Posterior cingulate gyrus (tissue), 11 donors: ENCODE results near the gene LTBP2.

Source experiments
- DNase-seq, 10 donors: peaks; one replicate each; pipeline versions ENCODE4 v3.0.0 to v3.0.0-alpha.2; 2020 to 2021; ENCODE audit warnings: mixed read lengths in 3 of 10
- intact Hi-C: fragments of 100-400 bp; cut with DNase I; formaldehyde crosslinking; loops from one replicate; pipeline ENCODE4 v1.15.1; 2023

The LTBP2 gene

DNA sequence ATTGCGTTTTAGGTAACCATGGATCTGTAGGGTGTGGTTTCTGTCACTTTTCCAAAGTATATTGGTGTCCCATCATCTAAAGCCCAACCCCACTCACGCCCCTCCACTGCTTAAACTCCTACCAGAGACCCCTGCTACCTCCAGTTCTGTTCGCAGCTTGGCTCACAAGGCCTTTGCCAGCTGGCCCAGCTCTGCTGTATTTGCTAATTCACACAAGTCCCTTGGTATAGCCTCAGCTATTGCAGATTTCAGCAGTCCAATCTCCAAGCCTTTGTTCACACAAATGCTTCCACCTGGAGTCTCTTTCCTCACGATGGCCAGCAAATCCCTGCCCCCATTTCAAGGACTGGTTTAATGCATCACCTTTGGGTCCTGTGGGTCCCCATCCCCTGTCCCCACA, 94.3 kb downstream of the LTBP2 start:
- intact Hi-C loops: no loop called here
- peak in 2 of 10 donors; percentile 1 to 16 for DNase-seq

DNA sequence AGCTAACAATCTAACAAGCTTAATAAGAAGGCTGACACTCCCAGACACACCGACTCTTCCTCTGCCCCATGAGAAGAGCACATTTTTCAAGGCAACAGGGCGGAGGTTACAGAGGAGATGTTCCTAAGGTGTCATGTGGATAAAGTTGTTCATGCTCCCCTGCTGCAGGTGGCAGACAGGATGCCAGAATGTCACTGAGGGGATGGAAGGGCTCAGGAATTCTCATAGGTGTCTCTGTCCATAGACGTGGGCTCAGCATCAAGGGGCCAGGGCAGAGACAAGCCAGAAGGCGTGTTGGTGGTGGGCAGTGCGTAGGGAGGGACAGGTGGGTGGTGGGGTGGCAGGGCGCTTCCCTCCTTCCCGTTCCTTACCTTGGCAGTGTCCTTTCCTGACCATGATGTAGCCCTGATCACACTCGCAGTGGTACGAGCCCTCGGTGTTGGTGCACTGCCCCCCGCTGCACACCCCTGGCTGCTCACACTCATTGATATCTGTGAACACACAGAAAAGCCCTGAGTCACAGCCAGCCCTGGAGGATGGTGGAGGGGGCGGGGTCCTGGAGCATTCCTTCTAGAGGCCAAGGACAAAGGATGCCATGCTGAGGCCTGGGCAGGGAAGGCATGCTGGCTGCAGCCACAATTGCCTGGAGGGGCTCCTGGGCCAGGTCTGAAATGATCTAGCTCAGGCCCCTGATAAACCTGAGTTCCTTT, 95.4 kb downstream of the LTBP2 start:
- peak in 3 of 10 donors; percentile 5 to 73 (median 48) for DNase-seq
- intact Hi-C loops: no loop called here

DNA sequence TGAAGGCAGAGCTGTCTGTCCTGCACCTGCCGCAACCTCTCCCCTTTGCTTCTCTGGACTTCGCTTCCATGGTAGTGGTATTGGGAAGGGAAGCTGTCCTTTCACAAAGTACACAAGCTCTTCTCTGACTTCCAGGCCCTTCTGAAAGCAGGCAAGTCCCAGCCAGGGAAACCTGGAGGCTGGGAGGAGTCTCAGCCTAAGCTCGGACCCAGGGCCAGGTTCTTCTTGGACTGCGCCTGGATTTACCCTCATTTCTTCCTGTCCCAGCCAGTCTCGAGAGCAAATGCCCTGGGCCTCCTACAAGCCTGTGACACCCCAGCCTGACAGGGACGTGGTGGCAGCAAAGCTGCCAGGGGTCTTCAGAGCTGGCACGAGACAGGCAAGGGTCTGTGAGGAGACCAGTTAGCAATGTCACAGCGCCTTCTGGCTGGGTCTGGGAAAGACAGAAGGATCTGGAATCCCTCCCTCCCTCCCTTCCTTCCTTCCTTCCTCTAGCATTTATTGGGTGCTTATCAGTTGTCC, 96.1 kb downstream of the LTBP2 start:
- DNase-seq: peak in 3 of 10 donors; percentile 13 to 71 (median 19)
- intact Hi-C loops: no loop called here

DNA sequence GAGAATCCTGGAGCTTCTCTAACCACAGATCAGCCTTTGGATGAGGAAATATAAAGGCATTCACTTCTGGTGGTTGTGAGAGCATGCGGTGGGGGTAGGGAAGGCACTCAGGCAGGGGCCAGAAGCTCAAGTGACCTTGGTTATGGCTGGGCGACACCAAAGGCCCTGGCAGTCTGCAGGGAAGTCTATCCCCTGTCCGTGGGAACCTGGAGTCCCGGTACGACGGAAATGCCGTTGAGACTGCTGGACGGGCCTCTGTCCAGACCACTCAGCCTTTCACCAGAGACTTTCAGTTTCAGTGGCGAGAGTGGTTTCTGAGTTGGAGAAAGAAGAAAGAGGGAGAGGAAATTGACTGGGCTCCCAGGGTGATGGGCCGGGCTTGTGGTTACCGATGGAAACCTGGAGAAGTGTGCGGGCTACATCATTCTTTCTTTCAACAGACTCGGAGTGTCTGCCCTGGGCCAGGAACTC, 97.5 kb downstream of the LTBP2 start:
- peak in 1 of 10 donors; percentile 78 for DNase-seq
- intact Hi-C loops: no loop called here

DNA sequence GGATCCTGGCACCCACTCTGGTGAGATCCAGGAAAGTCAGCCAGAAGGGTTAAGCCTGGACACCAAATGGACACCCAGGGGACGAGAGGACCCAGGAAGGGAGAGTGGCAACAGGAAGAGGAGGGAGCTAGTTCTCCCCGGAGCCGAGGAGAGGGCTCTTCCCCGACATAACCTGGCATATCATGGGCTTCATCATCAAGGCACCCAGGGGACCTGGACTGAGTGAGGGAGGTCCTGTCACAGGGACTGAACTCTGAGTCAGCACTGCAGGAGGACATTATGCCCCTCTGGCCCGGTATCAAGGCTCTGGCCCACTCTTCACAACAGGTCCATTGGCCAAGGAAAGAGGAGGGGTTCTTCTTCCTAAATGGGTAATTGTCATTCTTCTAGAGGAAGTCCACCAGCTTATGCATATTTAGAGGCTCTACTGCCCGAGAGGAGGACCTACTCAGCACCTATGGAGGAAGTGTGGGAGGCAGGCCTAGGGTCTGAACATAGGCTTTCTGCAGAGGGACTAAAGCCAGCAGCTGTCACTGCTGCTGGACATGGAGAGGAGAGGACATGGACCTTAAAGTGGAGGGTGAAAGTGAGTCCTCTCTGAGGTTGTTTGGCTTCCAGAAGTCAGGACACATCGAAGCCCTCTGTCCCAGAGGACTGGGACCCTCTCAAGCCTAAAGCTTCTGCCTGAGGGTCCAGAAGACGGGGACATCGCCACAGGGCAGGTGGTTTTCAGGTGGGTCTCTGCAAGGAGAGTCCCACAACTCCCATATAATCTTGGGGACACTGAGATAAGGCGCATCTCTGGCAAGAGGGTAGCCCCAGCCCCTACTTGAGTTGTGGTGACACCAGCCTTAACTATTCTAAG, 99.8 kb downstream of the LTBP2 start:
- peak in 1 of 10 donors; percentile 51 for DNase-seq
- intact Hi-C loops: no loop called here

DNA sequence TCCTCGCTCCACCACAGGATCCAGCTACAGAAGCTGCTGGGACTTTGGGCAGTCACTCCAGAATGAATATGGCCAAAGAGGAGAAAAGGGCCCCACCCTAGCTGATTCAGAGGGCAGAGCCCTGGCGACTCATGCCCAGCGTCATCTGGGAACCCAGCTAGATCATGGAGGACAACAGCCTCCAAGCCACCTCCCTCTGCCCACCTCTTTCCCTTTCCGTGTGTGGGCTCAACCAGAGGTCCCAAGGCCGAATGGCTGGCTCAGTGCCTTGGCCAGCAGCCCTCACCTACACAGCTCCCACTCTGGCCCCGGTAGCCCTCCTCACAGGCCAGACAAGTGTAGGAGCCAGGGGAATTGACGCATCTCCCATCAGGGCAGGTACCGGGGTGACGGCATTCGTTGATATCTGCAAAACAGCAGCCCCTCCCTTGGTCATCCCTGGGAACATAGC, 101.1 kb downstream of the LTBP2 start:
- DNase-seq: peak in 1 of 10 donors; percentile 64

DNA sequence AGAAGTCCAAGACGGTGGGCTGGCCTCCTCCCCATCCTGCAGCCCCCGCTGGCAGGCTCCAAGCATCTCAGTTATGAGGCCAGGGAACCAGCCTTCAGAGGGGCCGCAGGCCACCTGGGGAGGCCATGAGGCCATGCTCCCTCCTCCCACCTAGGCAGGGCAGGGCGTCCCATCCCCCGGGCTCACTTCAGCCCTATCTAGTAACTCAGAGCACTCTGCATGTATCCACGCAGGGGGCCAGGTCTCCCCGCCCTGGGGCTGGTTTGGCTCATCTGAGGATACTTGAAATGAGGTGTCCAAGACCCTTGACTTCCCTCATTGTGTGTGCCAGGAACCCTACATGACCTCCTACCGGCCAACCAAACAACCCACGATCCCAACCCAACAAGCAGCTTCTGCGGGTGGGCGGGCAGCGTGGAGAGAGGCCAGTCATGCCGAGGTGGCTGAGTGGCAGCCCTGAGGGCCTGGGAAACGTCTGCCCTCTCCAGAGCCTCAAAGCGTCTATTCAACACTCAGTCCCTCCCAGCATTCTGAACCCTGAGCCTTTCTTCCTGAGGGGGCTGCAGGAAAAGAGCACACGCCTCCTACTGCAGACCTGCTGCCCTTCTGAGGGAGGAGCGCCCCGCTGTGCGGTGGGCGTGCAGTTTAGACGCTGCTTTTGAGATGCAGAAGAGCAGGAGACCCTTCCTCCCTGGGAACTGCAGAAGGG, 101.7 kb downstream of the LTBP2 start:
- DNase-seq: peak in 1 of 10 donors; percentile 74
- intact Hi-C loops: no loop called here

More for the DNA sequence above, 101.1 kb downstream of the LTBP2 start:
- intact Hi-C loops: no loop called here

DNA sequence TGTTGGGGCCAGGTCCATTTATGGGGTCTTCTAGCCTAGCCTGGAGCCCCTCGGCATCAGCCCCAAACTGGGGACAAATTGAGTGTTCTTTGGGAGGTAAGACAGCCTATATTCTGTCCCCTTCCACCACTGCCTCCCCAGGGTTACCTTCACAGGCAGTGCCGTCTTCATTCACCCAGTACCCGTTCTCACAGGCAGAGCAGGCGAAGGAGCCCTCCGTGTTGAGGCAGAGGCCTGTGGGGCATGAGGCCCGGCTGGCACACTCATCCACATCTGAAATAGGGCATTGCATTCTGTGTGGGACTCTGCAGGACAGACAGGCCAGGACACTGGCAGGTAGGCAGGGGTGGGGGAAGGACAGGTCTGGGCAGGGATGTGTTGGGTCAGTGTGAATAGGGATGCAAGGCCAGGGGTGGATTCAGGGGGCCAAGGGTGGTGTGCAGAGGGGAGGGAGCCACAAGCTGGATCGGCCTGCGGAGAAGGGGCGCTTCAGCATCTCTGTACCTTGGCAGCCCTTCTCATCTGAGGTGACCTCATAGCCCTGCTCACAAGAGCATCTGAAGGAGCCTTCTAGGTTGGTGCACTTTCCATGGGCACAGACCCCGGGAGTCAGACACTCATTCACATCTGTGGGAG, 102.3 kb downstream of the LTBP2 start:
- intact Hi-C loops: no loop called here
- peak in 1 of 10 donors; percentile 50 for DNase-seq

DNA sequence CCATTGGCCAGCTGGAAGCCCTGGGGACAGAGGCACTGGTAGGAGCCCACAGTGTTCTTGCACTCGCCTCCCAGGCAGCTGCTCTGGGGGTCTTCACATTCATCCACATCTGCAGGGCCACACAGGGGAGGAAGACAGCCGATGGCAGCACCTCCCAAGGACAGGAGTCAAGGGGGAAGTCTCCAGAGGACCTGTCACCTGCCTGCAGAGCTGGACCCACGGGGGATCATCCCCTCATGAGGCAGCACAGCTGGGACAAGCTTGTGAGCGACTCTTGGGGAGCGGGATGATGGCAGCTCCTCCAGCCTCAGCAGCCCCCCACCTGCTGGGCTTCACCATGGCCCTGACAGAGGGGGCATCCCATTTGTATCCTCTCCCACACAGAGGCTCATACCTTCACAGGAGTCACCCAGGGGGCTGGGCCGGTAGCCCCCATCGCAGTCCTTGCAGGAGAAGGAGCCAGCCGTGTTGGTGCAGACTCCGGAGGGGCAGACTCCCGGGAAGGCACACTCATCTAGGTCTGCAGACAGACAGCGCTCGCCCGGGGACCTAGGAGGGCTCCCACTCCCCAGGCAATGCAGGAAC, 103.1 kb downstream of the LTBP2 start:
- intact Hi-C loops: no loop called here
- DNase-seq: peak in 1 of 10 donors; percentile 63

DNA sequence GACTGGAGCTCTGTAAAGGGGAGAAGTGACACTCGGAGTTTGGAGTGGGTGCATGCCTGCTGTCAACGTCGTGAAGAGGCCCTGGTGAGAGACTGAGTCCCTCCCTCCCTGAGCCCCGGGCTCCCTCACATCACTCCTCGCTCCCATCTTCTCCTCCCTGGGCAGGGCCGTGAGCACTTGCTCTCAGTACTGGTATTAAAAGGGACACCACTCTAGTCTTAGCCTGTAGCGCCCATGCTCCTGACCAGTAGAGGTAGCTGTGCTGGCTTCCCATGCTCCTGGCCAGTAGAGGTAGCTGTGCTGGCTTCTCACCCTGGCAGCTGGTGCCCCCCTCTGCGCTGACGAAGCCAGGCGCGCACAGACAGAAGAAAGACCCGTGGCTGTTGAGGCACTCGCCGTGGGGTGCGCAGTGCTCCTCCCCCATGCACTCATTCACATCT, 103.7 kb downstream of the LTBP2 start:
- intact Hi-C loops: no loop called here
- DNase-seq: peak in 1 of 10 donors; percentile 29

DNA sequence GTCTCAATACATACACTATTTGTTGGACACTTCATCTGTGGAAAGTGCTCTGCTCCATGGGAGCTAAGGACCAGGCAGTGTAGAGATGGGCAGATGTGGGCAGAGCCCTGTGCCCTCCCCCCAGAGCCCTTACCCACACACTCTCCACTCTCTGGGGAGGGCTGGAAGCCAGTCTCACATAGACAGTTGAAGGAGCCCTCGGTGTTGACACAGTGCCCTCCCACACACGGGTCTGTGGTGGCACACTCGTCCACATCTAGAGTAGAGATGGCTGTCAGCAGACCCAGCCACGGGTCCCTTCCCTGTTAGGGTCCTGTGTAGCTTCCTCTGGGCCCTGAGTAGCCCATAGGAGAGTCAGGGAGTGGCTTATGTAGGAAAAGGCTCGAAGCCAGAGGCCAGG, 104.2 kb downstream of the LTBP2 start:
- DNase-seq: peak in 1 of 10 donors; percentile 47
- intact Hi-C loops: no loop called here

DNA sequence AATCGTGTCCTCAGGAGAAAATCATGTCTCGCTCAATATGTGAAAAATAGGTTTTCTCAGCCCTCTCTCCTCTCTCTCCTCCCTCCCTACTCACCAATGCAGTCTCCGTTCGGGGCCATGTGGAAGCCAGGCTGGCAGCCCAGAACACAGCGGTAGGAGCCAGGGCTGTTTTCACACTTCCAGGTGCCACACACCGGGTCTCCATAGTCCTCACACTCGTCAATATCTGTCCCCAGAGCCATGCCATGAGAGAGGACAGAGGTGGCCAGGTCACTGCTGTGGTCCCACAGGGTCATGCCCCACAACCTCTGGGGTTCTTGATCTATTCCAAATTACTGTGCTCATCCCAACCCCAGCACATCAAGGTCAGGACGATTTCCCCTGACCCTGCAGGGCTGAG, 105.0 kb downstream of the LTBP2 start:
- peak in 1 of 10 donors; percentile 60 for DNase-seq
- intact Hi-C loops: no loop called here

DNA sequence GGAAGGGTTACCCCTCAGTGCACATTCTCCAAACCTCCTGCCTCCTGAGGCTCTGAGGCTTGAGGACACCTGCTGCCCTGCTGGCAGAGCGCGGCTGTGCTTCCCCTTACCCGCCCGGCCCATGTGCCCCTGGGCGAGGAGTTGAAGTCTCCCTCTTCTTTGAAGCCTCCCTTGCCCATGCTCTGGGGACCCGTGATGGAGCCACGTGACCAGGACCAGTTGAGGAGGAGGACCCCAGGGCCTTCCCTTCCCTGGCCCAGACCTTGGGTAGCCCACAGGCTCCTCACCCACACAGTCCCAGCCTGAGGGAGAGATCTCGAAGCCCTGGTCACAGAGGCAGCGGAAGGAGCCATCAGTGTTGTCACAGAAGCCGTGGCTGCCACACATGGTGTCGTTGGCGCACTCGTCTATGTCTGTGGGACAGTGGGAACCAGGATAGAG, 105.6 kb downstream of the LTBP2 start:
- peak in 1 of 10 donors; percentile 67 for DNase-seq
- intact Hi-C loops: no loop called here

DNA sequence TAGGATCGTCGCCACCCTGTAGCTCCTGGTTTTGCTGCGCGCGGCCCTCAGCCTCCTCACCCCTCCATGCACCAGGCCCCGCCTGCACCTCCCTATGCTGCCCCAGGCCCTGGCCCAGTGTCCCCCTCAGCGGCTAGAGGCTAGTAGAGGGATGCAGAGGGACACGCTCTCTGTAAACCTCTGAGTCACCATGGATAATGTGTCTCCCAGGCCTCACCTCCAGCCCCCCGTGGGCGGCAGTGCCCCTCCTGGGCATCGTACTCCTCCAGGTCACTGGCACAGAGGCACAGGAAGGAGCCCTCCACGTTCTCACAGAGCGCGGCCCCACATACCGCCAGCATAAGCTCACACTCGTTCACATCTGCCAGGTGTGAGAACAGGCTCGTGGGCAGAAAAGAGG, 106.2 kb downstream of the LTBP2 start:
- intact Hi-C loops: no loop called here
- DNase-seq: peak in 1 of 10 donors; percentile 80

DNA sequence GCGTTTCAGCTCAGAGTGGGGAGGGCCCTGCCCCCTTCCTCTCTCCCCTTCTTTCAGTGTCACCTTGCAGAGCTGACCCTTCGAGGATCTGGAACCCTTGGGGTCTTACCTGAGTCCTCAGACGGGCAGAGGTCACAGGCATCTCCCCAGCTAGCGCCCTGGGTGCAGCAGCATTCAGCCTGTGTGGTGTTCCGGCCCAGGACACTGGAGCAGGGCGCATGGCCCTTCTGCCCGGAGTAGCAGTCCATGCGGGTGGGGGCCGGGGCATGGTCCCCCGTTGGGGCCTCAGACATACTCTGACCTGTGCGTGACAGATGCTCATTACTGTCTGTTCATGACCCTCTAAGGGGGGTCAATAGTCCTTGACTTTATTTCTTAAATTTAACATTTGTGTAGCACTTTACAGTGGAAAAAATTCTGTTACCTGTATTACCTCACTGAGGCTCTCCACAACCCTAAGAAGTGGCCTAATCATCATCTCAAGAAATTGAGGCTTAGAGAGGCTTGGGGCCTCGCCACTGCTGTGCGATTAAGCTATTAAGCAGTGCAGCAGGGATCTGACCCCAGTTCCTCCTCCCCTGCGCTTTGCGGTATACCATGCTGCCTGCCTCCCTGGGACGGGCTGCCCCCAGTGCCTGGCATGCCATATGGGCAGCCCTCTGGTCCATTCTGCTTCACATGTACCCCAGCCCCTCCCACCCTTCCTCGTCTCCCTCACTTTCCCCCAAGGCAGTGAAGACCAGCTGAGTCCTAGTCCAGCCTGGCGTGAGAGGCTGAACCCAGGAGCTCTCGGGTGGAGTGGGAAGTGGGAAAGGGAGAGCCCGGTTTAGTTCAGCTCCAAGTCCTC, 106.9 kb downstream of the LTBP2 start:
- DNase-seq: peak in 1 of 10 donors; percentile 72

DNA sequence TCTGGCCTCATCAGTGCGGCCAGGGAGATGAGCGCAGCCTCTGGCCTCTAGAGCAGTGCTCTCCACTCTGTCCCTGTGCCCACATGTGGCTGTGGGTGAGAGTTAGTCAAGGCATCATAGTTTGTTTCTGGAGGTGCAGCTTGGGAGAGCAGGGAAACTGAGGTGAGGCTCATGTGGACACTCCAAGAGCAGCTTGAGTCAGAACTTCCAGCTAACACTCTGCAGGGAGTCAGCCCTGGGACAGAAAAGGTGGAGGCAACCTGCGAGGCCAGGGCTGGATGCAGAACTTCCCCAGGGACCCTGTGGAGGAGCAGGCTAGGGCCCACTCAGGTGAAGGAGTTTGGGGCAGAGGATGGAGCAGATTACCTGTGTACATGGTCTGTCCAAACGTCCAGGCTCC, 107.6 kb downstream of the LTBP2 start:
- DNase-seq: peak in 1 of 10 donors; percentile 36
- intact Hi-C loops: loop anchor here (5.0 kb wide), 1 partner anchor 108 kb away; the partner anchor contains the start of gene LTBP2

More for the DNA sequence above, 106.9 kb downstream of the LTBP2 start:
- intact Hi-C loops: loop anchor here (5.0 kb wide), 1 partner anchor 107 kb away; the partner anchor contains the start of gene LTBP2

DNA sequence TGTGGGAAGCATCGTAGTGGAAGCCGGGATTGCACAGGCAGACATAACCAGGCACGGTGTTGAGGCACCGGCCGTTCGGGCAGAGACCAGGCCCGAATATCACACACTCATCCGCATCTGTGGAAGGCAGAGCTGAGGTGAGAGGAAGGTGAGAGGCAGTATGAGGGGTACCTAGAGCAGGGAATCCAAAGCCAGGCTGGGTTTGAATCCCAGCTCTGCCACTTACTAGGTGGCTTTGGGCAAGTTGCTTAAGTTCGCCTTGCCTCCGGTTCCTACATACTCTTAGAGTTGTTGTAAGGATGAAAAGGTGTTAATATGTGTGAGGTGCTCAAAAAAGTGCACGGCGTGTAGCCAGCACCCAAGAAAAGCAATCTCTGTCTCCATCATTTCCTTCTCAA, 108.1 kb downstream of the LTBP2 start:
- DNase-seq: no peak
- intact Hi-C loops: loop anchor here (5.0 kb wide), 1 partner anchor 108 kb away; the partner anchor contains the start of gene LTBP2

DNA sequence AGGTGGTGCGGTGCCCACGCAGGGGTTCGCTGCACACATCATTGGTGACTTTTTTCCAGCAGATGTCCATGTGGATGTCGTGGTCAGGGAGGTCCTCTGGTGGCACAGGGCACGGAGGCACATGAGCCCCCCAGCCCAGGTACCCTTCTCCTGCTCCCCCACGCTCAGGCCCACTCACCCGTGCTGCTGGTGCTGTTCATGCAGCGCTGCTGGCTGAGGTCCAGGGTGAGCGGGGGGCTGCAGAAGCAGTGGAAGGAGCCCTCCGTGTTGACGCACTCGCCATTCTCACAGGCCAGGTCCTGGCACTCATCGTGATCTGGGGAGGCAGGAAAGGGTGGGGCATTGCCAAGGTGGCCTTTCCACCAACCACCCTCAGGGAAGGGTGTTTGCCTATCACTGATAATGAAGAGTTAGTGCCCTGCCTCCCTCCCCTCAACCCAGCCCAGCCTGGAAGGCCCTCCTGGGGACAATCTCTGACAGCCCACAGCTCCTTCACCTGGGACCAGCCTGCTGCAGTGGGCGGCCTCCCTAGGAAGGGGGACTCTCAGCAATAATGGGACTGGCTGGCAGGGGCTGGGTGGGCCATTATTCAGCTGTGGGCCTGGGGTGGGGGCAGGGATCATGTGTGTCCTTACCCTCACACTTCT, 108.6 kb downstream of the LTBP2 start:
- intact Hi-C loops: loop anchor here (5.0 kb wide), 1 partner anchor 109 kb away; the partner anchor contains the start of gene LTBP2

More for the DNA sequence above, 108.6 kb downstream of the LTBP2 start:
- no peak for DNase-seq
